ENCODE results near the gene CUL3. TPM values are rescaled to one million over a fixed set of nuclear protein-coding genes. Genes with fewer than 3 reads are reported as not detected.
A peak's percentile ranks its signal among the peaks of the same experiment; 100 is the strongest.

CUL3 gene
- total and polyA plus RNA-seq, 2 of the 8 experiments (the other 6 are each of a cell fraction or from before 2014, with no cell fraction given), result 28.5 to 113 TPM

DNA sequence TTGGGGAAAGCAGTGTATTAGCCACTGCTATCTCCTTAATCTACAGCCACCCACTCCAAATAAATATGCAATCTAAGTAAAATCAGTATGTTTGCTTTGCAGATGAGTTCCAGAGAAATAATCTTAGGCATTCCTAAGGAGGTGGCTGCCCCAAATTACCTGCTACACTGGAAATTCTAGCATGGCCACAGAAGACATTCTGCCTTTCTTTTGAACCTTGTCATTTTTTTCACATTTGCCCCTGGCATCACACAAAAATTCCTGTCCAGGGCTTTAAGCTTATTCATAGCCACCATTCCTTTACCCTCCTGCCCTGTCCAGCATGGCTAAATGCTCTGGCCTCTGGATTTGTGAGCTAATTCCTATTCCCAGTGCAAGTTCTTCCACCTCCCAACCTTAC is 146.4 kb downstream of the CUL3 start:
- no peaks in the 10 kb centered on the region for H3K79me1 ChIP-seq (ENCODE audit: low read depth, low read length)
- FAIRE-seq (no peak), DNase-seq (ENCODE audit: low read depth in 1 of 2, low spot score in 2 of 2) (no peak)
- no peak overlapping the region for H3K56ac ChIP-seq (replicated peaks; ENCODE audit: insufficient read length, low read depth, low read length)
- H4K5ac ChIP-seq (ENCODE audit: insufficient read length, low read depth, low read length), result no peak overlapping the region
- no peak overlapping the region for H2AK5ac ChIP-seq (ENCODE audit: low read depth, low read length)
- H3K9me3 ChIP-seq (ENCODE audit: insufficient read depth in 2 of 2, low read depth in 1 of 2, low read length in 1 of 2), result no peaks in the 10 kb centered on the region; a peak in 1 of 4 replicates
- H3K27ac ChIP-seq (ENCODE audit: low read depth, low read length), result no peak overlapping the region
- peaks cover 0 to 4% (median 2%) of the 10 kb centered on the region in 4 experiments; a peak in 3 of 7 replicates for H3K4me1 ChIP-seq (replicated peaks in 1 of 4; ENCODE audit: control insufficient read depth in 3 of 4, insufficient read depth in 4 of 4, low read length in 3 of 4)
- no peaks in the 10 kb centered on the region for H3K27me3 ChIP-seq (replicated peaks in 1 of 4; ENCODE audit: control insufficient read depth in 3 of 4, extremely low read depth in 1 of 4, insufficient read depth in 3 of 4, low read length in 3 of 4)
- no peak overlapping the region for H3K9ac ChIP-seq (replicated peaks in 1 of 4; ENCODE audit: extremely low read depth in 1 of 4, low read depth in 3 of 4, low read length in 3 of 4)
- no peak overlapping the region for H2BK12ac ChIP-seq (ENCODE audit: low read depth, low read length)
- H2BK5ac ChIP-seq (ENCODE audit: low read depth, low read length), result no peak overlapping the region; the same call in 1 of the 2 replicates
- H3K4me3 ChIP-seq (ENCODE audit: extremely low read depth in 1 of 4, insufficient read depth in 2 of 4, low read depth in 3 of 4, low read length in 4 of 4), result no peak overlapping the region
- ChIA-PET CTCF (ENCODE audit: partially characterized antibody) (interaction anchor here (1.0 to 1.6 kb wide), 3 partner anchors 10 to 207 kb away, joined by 3 to 9 read pairs (median 3); no protein-coding TSS in a partner anchor), POLR2A (ENCODE audit: partially characterized antibody) (interaction anchor here (0.7 to 1.1 kb wide), 2 partner anchors 9 to 462 kb away, joined by 3 read pairs; no protein-coding TSS in a partner anchor)
- no peak overlapping the region for H2AFZ ChIP-seq (ENCODE audit: low read length)
- no peak overlapping the region for H3K14ac ChIP-seq (ENCODE audit: insufficient read length)
- H3K4ac ChIP-seq (replicated peaks; ENCODE audit: insufficient read length, low read depth, low read length), result no peak overlapping the region
- H2BK15ac ChIP-seq (ENCODE audit: low read length), result no peak overlapping the region
- no peaks in the 10 kb centered on the region for H3K36me3 ChIP-seq (ENCODE audit: control insufficient read depth in 2 of 4, insufficient read depth in 4 of 4, low read length in 3 of 4)
- peak overlapping the region; percentile 61; the same call in 1 of the 2 replicates for H2BK20ac ChIP-seq (ENCODE audit: low read length)
- H4K20me1 ChIP-seq (replicated peaks in 1 of 2; ENCODE audit: control insufficient read depth in 1 of 2, insufficient read depth in 2 of 2, low read length in 2 of 2), result no peaks in the 10 kb centered on the region
- no peaks in the 10 kb centered on the region for H3K23me2 ChIP-seq (ENCODE audit: low read depth, low read length)
- no peak overlapping the region for H3K4me2 ChIP-seq (ENCODE audit: insufficient read depth in 1 of 2, low read depth in 2 of 2, low read length in 2 of 2)
- H3K79me2 ChIP-seq (ENCODE audit: control insufficient read depth in 1 of 2, insufficient read depth in 2 of 2, low read length in 2 of 2), result no peaks in the 10 kb centered on the region
- H4K91ac ChIP-seq (replicated peaks; ENCODE audit: insufficient read length, low read length), result peak overlapping the region; percentile 31
- no peak overlapping the region for H4K8ac ChIP-seq (ENCODE audit: extremely low read depth, insufficient read depth, low read length)
- no peak overlapping the region for H2BK120ac ChIP-seq (replicated peaks; ENCODE audit: low read depth, low read length)
- no peak overlapping the region for H3K18ac ChIP-seq (ENCODE audit: extremely low read depth, low read length)
- H3K23ac ChIP-seq (ENCODE audit: insufficient read length), result no peak overlapping the region
- TF ChIP-seq BRCA1 (IDR thresholded peaks at IDR 0.05; ENCODE audit: low read depth, low read length) (no peak), SAP30 (IDR thresholded peaks at IDR 0.05; ENCODE audit: insufficient read depth, insufficient replicate concordance, low read length) (no peak), MAFK (IDR thresholded peaks at IDR 0.05; ENCODE audit: low read depth, low read length) (no peak), GTF2F1 (IDR thresholded peaks at IDR 0.05; ENCODE audit: borderline replicate concordance, low read depth, low read length) (no peak), SRF (IDR thresholded peaks at IDR 0.05; ENCODE audit: low read depth, low read length) (no peak), SIRT6 (IDR thresholded peaks at IDR 0.05; ENCODE audit: low read length) (no peak), TAF7 (optimal IDR thresholded peaks at IDR 0.05; ENCODE audit: borderline replicate concordance, low read depth, low read length) (no peak), SIN3A (conservative IDR thresholded peaks at IDR 0.05 in 1 of 2, IDR thresholded peaks at IDR 0.05 in 1 of 2; ENCODE audit: low read depth in 1 of 2, low read length in 2 of 2) (no peak), KDM4A (IDR thresholded peaks at IDR 0.05; ENCODE audit: low read depth, low read length, severe bottlenecking) (no peak), SIX5 (IDR thresholded peaks at IDR 0.05; ENCODE audit: low read depth, low read length) (no peak), POU5F1 (IDR thresholded peaks at IDR 0.05; ENCODE audit: low read depth, low read length) (no peak), PHF8 (conservative IDR thresholded peaks at IDR 0.05; ENCODE audit: low read depth, low read length) (no peak), NRF1 (IDR thresholded peaks at IDR 0.05; ENCODE audit: low read depth, low read length) (no peak), CBX5 (IDR thresholded peaks at IDR 0.05; ENCODE audit: low read depth, low read length) (no peak), KDM1A (IDR thresholded peaks at IDR 0.05; ENCODE audit: borderline replicate concordance, low read length) (no peak), HDAC6 (IDR thresholded peaks at IDR 0.05; ENCODE audit: low read depth, low read length) (no peak)

Measured in H1 (cell line).